SK-N-SH (cell line): Measurements from ENCODE around the gene VSIG10.

Source experiments
- CHD2 ChIP-seq: fragments of 150-350 bp; IDR thresholded peaks from 2 replicates; pipeline ENCODE4 v1.6.1; 2018; ENCODE audit warnings: low read length; ENCODE audit not compliant: partially characterized antibody
- CTCF ChIP-seq: fragments of 200-600 bp; sonication (generic); IDR thresholded peaks from 2 replicates; pipeline ENCODE4 v1.6.1; 2017; ENCODE audit warnings: antibody characterized with exemption, mild to moderate bottlenecking, moderate library complexity
- EZH2phosphoT487 ChIP-seq: fragments of 200-600 bp; sonication (generic); IDR thresholded peaks from 2 replicates; pipeline ENCODE4 v1.6.1; 2017; ENCODE audit warnings: low read depth, mixed run types, mild to moderate bottlenecking, antibody characterized with exemption, moderate library complexity, borderline replicate concordance
- GABPA ChIP-seq: IDR thresholded peaks from 2 replicates; pipeline ENCODE4 v1.4.0; 2012; ENCODE audit warnings: low read depth, mild to moderate bottlenecking
- IRF3 ChIP-seq: fragments of 150-350 bp; IDR thresholded peaks from 2 replicates; pipeline ENCODE4 v1.6.1; 2016; ENCODE audit warnings: mild to moderate bottlenecking, low read depth, low read length
- MXI1 ChIP-seq: IDR thresholded peaks from 2 replicates; pipeline ENCODE4 v1.6.1; 2012; ENCODE audit warnings: mild to moderate bottlenecking, low read depth, low read length, improper control_type of control experiment
- POLR2AphosphoS5 ChIP-seq: IDR thresholded peaks from 2 replicates; pipeline ENCODE4 v1.6.1; 2012; ENCODE audit warnings: low read depth, low read length

DNA sequence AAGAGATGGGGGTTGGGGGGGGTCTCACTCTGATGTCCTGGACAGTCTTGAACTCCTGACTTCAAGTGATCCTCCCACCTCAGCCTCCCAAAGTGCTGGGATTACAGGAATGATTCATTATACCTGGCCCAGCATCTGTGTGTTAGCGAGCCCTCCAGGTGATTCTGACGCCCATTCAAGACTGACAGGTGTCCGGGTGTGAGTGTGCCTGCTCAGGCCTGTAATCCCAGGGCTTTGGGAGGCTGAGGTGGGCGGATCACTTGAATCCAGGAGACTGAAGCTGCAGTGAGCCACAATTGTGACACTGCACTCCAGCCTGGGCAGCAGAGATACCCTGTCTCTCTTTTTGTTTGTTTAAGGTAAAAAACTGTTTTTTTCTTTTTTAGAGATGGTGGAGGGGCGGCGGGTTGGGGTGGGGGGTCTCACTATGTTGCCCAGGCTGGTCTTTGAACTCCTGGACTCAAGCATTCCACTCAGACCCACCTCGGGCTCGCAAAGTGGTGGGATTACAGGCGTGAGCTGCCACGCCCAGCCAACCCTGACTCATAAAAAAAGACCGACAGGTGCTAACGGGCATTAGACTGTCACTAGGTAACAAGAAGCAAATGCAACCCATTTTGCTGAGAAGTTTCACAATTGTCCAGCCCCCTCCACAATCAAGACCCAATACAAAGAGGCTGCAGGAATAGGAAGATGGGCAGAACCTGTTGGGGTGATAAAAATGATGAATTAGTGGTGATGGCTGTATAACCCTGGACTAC lies 4.7 kb downstream of the VSIG10 start:
- TF ChIP-seq MXI1: no peak
- TF ChIP-seq CTCF: no peak
- no peak for TF ChIP-seq IRF3
- TF ChIP-seq CHD2: no peak
- no peak for TF ChIP-seq POLR2AphosphoS5
- no peak for TF ChIP-seq EZH2phosphoT487
- TF ChIP-seq GABPA: no peak
